Measurements from ENCODE around the gene ATP5MK.

GRCh38 chr10:103350517-103351260 is 45.6 kb downstream of the ATP5MK start, which contains the start of gene PCGF6:
- no peak for TF ChIP-seq CTCF (conservative IDR thresholded peaks at IDR 0.05; ENCODE audit: low read length)
- no peak for TF ChIP-seq EZH2phosphoT487 (IDR thresholded peaks at IDR 0.05; ENCODE audit: borderline replicate concordance, low read depth, low read length)

Measured in OCI-LY7 (cell line).